ENCODE data around the gene RPS6KA5.
"Not testable (repeated sequence)": the region's sequence is repeated elsewhere in the genome, so short reads cannot be mapped to it uniquely, and the experiment has no call there.

RPS6KA5 gene

GRCh38 chr14:91035855-91036254, 24.6 kb downstream of the RPS6KA5 start:
- TF ChIP-seq, protein P1, sequence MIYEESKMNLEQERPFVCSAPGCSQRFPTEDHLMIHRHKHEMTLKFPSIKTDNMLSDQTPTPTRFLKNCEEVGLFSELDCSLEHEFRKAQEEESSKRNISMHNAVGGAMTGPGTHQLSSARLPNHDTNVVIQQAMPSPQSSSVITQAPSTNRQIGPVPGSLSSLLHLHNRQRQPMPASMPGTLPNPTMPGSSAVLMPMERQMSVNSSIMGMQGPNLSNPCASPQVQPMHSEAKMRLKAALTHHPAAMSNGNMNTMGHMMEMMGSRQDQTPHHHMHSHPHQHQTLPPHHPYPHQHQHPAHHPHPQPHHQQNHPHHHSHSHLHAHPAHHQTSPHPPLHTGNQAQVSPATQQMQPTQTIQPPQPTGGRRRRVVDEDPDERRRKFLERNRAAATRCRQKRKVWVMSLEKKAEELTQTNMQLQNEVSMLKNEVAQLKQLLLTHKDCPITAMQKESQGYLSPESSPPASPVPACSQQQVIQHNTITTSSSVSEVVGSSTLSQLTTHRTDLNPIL (CRISPR knock-in tag; IDR thresholded peaks at IDR 0.05; ENCODE audit: low read depth), result no peak
- TF ChIP-seq PPARA (CRISPR knock-in tag; IDR thresholded peaks at IDR 0.05; ENCODE audit: borderline replicate concordance) (no peak), TOX (CRISPR knock-in tag; IDR thresholded peaks at IDR 0.05; ENCODE audit: borderline replicate concordance) (no peak), ZFP3 (CRISPR knock-in tag; IDR thresholded peaks at IDR 0.05) (no peak), ZNF8 (CRISPR knock-in tag; IDR thresholded peaks at IDR 0.05) (no peak)
- TF ChIP-seq, protein P2, sequence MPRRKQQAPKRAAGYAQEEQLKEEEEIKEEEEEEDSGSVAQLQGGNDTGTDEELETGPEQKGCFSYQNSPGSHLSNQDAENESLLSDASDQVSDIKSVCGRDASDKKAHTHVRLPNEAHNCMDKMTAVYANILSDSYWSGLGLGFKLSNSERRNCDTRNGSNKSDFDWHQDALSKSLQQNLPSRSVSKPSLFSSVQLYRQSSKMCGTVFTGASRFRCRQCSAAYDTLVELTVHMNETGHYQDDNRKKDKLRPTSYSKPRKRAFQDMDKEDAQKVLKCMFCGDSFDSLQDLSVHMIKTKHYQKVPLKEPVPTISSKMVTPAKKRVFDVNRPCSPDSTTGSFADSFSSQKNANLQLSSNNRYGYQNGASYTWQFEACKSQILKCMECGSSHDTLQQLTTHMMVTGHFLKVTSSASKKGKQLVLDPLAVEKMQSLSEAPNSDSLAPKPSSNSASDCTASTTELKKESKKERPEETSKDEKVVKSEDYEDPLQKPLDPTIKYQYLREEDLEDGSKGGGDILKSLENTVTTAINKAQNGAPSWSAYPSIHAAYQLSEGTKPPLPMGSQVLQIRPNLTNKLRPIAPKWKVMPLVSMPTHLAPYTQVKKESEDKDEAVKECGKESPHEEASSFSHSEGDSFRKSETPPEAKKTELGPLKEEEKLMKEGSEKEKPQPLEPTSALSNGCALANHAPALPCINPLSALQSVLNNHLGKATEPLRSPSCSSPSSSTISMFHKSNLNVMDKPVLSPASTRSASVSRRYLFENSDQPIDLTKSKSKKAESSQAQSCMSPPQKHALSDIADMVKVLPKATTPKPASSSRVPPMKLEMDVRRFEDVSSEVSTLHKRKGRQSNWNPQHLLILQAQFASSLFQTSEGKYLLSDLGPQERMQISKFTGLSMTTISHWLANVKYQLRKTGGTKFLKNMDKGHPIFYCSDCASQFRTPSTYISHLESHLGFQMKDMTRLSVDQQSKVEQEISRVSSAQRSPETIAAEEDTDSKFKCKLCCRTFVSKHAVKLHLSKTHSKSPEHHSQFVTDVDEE (CRISPR knock-in tag; IDR thresholded peaks at IDR 0.05), result no peak
- no peak for ATAC-seq

- ATAC-seq, result not testable (repeated sequence)
Observed at GRCh38 chr14:91034379-91034778, 26.1 kb downstream of the RPS6KA5 start.

GRCh38 chr14:91032248-91032647, 28.2 kb downstream of the RPS6KA5 start:
- ATAC-seq, result no peak
- TF ChIP-seq BACH2 (CRISPR knock-in tag; IDR thresholded peaks at IDR 0.05; ENCODE audit: borderline replicate concordance) (no peak), CSDC2 (CRISPR knock-in tag; IDR thresholded peaks at IDR 0.05) (no peak), ZC3H10 (CRISPR knock-in tag; IDR thresholded peaks at IDR 0.05) (no peak), ZNF565 (CRISPR knock-in tag; conservative IDR thresholded peaks at IDR 0.05; ENCODE audit: low read depth) (no peak), ZFP30 (CRISPR knock-in tag; IDR thresholded peaks at IDR 0.05) (no peak), SNAI2 (CRISPR knock-in tag; IDR thresholded peaks at IDR 0.05) (no peak)
- TF ChIP-seq, protein P1 (CRISPR knock-in tag; IDR thresholded peaks at IDR 0.05; ENCODE audit: low read depth), result no peak

DNA sequence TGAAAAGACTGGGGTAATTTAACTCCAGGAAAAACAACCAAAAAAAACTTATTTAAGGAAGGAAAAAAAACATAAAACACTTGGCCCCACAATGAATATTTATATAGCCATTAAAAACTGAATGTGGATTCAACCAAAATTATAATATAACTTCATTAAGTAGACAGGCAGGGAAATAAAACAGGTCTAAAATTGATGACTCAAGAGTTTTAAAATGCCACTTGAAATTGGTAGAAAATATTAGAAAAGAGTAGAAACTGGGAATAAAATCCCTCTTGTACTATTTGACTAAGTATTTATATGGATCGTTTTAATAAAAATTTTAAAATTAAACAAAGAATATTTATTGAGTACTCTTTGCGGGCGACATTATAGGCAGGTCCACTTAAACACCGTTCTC, 28.8 kb downstream of the RPS6KA5 start:
- no peak for ATAC-seq
- TF ChIP-seq ISL1 (CRISPR knock-in tag; IDR thresholded peaks at IDR 0.05), result no peak
- TF ChIP-seq, protein P3, sequence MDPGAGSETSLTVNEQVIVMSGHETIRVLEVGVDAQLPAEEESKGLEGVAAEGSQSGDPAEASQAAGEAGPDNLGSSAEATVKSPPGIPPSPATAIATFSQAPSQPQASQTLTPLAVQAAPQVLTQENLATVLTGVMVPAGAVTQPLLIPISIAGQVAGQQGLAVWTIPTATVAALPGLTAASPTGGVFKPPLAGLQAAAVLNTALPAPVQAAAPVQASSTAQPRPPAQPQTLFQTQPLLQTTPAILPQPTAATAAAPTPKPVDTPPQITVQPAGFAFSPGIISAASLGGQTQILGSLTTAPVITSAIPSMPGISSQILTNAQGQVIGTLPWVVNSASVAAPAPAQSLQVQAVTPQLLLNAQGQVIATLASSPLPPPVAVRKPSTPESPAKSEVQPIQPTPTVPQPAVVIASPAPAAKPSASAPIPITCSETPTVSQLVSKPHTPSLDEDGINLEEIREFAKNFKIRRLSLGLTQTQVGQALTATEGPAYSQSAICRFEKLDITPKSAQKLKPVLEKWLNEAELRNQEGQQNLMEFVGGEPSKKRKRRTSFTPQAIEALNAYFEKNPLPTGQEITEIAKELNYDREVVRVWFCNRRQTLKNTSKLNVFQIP (CRISPR knock-in tag; IDR thresholded peaks at IDR 0.05; ENCODE audit: borderline replicate concordance, low read depth), result no peak

- ATAC-seq, result no peak
- no peak for TF ChIP-seq OSR1 (CRISPR knock-in tag; IDR thresholded peaks at IDR 0.05)
- TF ChIP-seq ARNTL (CRISPR knock-in tag; IDR thresholded peaks at IDR 0.05; ENCODE audit: borderline replicate concordance, low read depth), result no peak
- TF ChIP-seq BACH2 (CRISPR knock-in tag; IDR thresholded peaks at IDR 0.05; ENCODE audit: borderline replicate concordance), result no peak
- TF ChIP-seq ZNF70 (CRISPR knock-in tag; IDR thresholded peaks at IDR 0.05), result no peak
- TF ChIP-seq TOX (CRISPR knock-in tag; IDR thresholded peaks at IDR 0.05; ENCODE audit: borderline replicate concordance), result no peak
- TF ChIP-seq, protein P4, sequence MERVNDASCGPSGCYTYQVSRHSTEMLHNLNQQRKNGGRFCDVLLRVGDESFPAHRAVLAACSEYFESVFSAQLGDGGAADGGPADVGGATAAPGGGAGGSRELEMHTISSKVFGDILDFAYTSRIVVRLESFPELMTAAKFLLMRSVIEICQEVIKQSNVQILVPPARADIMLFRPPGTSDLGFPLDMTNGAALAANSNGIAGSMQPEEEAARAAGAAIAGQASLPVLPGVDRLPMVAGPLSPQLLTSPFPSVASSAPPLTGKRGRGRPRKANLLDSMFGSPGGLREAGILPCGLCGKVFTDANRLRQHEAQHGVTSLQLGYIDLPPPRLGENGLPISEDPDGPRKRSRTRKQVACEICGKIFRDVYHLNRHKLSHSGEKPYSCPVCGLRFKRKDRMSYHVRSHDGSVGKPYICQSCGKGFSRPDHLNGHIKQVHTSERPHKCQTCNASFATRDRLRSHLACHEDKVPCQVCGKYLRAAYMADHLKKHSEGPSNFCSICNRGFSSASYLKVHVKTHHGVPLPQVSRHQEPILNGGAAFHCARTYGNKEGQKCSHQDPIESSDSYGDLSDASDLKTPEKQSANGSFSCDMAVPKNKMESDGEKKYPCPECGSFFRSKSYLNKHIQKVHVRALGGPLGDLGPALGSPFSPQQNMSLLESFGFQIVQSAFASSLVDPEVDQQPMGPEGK (CRISPR knock-in tag; IDR thresholded peaks at IDR 0.05; ENCODE audit: borderline replicate concordance), result no peak
- TF ChIP-seq ZNF8 (CRISPR knock-in tag; IDR thresholded peaks at IDR 0.05), result no peak
- TF ChIP-seq GLIS3 (CRISPR knock-in tag; IDR thresholded peaks at IDR 0.05), result no peak
- no peak for TF ChIP-seq PPARA (CRISPR knock-in tag; IDR thresholded peaks at IDR 0.05; ENCODE audit: borderline replicate concordance)
- TF ChIP-seq, protein P1 (CRISPR knock-in tag; IDR thresholded peaks at IDR 0.05; ENCODE audit: low read depth), result no peak
- TF ChIP-seq ZFP30 (CRISPR knock-in tag; IDR thresholded peaks at IDR 0.05), result no peak
Observed at GRCh38 chr14:91029456-91030217, 30.8 kb downstream of the RPS6KA5 start.
